ENCODE measurements around the gene NGFR. TPM values are rescaled to one million over a fixed set of nuclear protein-coding genes. Genes with fewer than 3 reads are reported as not detected.

Gene NGFR
- total and polyA plus RNA-seq, 9 of the 15 experiments (the other 6 are each of a cell fraction or from before 2014, with no cell fraction given), result 0.07 to 0.23 (median 0.13) TPM; not detected in 4

DNA sequence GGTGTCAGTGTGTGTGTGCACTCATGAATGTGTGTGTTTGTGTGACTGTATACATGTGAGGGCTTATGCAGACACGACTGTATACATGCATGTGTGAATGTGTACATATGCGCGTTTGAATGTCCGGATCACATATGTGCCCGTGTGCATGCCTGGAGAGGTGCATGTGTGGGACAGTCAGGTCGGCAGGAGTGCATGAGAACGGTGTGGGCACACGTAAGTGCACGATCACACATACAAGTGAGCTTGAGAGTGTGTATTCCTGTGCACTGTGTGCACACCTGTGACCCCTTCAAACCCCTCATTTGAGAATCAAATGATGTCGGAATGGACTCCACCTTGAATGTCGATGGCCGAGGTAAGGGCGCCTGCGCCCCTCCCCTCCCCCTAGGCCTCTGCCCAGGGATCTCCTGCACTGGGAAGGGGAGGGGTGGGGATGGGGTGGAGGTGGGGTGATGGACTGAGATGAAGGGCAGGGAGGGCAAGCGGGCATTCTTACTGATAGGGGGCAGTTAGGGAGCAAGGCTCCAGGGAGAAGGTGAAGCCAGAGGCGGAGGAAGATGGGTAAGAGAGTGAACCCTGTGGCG is 601 bp upstream of the NGFR start (continued):
- TF ChIP-seq, protein P1, sequence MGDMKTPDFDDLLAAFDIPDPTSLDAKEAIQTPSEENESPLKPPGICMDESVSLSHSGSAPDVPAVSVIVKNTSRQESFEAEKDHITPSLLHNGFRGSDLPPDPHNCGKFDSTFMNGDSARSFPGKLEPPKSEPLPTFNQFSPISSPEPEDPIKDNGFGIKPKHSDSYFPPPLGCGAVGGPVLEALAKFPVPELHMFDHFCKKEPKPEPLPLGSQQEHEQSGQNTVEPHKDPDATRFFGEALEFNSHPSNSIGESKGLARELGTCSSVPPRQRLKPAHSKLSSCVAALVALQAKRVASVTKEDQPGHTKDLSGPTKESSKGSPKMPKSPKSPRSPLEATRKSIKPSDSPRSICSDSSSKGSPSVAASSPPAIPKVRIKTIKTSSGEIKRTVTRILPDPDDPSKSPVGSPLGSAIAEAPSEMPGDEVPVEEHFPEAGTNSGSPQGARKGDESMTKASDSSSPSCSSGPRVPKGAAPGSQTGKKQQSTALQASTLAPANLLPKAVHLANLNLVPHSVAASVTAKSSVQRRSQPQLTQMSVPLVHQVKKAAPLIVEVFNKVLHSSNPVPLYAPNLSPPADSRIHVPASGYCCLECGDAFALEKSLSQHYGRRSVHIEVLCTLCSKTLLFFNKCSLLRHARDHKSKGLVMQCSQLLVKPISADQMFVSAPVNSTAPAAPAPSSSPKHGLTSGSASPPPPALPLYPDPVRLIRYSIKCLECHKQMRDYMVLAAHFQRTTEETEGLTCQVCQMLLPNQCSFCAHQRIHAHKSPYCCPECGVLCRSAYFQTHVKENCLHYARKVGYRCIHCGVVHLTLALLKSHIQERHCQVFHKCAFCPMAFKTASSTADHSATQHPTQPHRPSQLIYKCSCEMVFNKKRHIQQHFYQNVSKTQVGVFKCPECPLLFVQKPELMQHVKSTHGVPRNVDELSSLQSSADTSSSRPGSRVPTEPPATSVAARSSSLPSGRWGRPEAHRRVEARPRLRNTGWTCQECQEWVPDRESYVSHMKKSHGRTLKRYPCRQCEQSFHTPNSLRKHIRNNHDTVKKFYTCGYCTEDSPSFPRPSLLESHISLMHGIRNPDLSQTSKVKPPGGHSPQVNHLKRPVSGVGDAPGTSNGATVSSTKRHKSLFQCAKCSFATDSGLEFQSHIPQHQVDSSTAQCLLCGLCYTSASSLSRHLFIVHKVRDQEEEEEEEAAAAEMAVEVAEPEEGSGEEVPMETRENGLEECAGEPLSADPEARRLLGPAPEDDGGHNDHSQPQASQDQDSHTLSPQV (IDR thresholded peaks at IDR 0.05), result no peak
- TF ChIP-seq, protein P2, sequence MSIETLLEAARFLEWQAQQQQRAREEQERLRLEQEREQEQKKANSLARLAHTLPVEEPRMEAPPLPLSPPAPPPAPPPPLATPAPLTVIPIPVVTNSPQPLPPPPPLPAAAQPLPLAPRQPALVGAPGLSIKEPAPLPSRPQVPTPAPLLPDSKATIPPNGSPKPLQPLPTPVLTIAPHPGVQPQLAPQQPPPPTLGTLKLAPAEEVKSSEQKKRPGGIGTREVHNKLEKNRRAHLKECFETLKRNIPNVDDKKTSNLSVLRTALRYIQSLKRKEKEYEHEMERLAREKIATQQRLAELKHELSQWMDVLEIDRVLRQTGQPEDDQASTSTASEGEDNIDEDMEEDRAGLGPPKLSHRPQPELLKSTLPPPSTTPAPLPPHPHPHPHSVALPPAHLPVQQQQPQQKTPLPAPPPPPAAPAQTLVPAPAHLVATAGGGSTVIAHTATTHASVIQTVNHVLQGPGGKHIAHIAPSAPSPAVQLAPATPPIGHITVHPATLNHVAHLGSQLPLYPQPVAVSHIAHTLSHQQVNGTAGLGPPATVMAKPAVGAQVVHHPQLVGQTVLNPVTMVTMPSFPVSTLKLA (conservative IDR thresholded peaks at IDR 0.05), result no peak
- TF ChIP-seq ZBED1 (IDR thresholded peaks at IDR 0.05), result no peak
- TF ChIP-seq, protein P3, sequence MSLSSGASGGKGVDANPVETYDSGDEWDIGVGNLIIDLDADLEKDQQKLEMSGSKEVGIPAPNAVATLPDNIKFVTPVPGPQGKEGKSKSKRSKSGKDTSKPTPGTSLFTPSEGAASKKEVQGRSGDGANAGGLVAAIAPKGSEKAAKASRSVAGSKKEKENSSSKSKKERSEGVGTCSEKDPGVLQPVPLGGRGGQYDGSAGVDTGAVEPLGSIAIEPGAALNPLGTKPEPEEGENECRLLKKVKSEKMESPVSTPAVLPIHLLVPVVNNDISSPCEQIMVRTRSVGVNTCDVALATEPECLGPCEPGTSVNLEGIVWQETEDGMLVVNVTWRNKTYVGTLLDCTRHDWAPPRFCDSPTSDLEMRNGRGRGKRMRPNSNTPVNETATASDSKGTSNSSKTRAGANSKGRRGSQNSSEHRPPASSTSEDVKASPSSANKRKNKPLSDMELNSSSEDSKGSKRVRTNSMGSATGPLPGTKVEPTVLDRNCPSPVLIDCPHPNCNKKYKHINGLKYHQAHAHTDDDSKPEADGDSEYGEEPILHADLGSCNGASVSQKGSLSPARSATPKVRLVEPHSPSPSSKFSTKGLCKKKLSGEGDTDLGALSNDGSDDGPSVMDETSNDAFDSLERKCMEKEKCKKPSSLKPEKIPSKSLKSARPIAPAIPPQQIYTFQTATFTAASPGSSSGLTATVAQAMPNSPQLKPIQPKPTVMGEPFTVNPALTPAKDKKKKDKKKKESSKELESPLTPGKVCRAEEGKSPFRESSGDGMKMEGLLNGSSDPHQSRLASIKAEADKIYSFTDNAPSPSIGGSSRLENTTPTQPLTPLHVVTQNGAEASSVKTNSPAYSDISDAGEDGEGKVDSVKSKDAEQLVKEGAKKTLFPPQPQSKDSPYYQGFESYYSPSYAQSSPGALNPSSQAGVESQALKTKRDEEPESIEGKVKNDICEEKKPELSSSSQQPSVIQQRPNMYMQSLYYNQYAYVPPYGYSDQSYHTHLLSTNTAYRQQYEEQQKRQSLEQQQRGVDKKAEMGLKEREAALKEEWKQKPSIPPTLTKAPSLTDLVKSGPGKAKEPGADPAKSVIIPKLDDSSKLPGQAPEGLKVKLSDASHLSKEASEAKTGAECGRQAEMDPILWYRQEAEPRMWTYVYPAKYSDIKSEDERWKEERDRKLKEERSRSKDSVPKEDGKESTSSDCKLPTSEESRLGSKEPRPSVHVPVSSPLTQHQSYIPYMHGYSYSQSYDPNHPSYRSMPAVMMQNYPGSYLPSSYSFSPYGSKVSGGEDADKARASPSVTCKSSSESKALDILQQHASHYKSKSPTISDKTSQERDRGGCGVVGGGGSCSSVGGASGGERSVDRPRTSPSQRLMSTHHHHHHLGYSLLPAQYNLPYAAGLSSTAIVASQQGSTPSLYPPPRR (CRISPR knock-in tag; IDR thresholded peaks at IDR 0.05; ENCODE audit: borderline replicate concordance), result no peak
